K562 (cell line): ENCODE measurements around the gene RAB3GAP2. TPM values are rescaled to one million over a fixed set of nuclear protein-coding genes. Genes with fewer than 3 reads are reported as not detected.

ENCODE experiments used
- ATAC-seq: fragments of 200-7000 bp; cut with Tn5 transposase; 3 replicates; pipeline ENCODE4 v1.9.1; 2020; ENCODE audit warnings: moderate library complexity
- BruUV-seq: library from RNA; stranded (reverse); fragments of 400-500 nt; replicated peaks from 2 replicates; lab custom pipeline; 2021; lab: Mats Ljungman, UMichigan
- CTCF ChIA-PET: fragments of 300-600 bp; formaldehyde crosslinking; extraction: SDS; loops from one replicate; lab custom pipeline; 2021; ENCODE audit warnings: low intra/inter-chr PET ratio; lab: Yijun Ruan, JAX
- POLR2A ChIA-PET: fragments of 300-600, 350-650 bp; sonication (Branson Sonifier 250); formaldehyde crosslinking; extraction: SDS; loops from one replicate; lab custom pipeline; 2021; ENCODE audit warnings: antibody characterized with exemption, inconsistent platforms; lab: Yijun Ruan, JAX
- DNase-seq, 4 experiments: peaks; one replicate each; pipeline versions ENCODE4 v3.0.0 to v3.0.0-alpha.2; 2011 to 2018; ENCODE audit warnings: low spot score in 3 of 4, mixed read lengths in 3 of 4; ENCODE audit errors: extremely low read depth in 1 of 4
- FAIRE-seq: peaks from 2 replicates; lab custom pipeline; 2011; peaks lifted over from hg19 to GRCh38; lab: Jason Lieb, UNC
- H2AFZ ChIP-seq: 2 replicates; pipeline ENCODE4 v1.6.0; 2011; ENCODE audit warnings: low read depth, low read length, control low read depth, inconsistent platforms
- H3K27ac ChIP-seq: fragments of 200-600 bp; 3 replicates; pipeline ENCODE4 v1.8.0; 2011; ENCODE audit warnings: low read depth, mild to moderate bottlenecking, control low read depth, inconsistent platforms, low read length, moderate library complexity, mixed read lengths; ENCODE audit errors: extremely low read depth
- H3K27me3 ChIP-seq, 2 experiments: fragments of 300-600 bp in 1 of 2; 2 replicates in 1 of 2; 3 replicates in 1 of 2; pipeline versions ENCODE4 v1.6.0 to v1.8.0; 2011; ENCODE audit warnings: inconsistent platforms in 2 of 2, low read length in 2 of 2, mild to moderate bottlenecking in 1 of 2, mixed read lengths in 1 of 2, moderate library complexity in 1 of 2; ENCODE audit not compliant: control insufficient read depth in 2 of 2, insufficient read depth in 2 of 2
- H3K36me3 ChIP-seq: fragments of 300-600 bp; 3 replicates; pipeline ENCODE4 v1.8.0; 2011; ENCODE audit warnings: mild to moderate bottlenecking, low read length, inconsistent platforms; ENCODE audit not compliant: control insufficient read depth, insufficient read depth
- H3K4me1 ChIP-seq, 2 experiments: fragments of 200-600 bp in 1 of 2; replicated peaks in 1 of 2; 2 replicates in 1 of 2; 3 replicates in 1 of 2; pipeline versions ENCODE4 v1.5.1 to v1.8.0; 2011; ENCODE audit warnings: inconsistent platforms in 2 of 2, low read length in 2 of 2, mild to moderate bottlenecking in 1 of 2, mixed read lengths in 1 of 2, moderate library complexity in 1 of 2; ENCODE audit not compliant: control insufficient read depth in 2 of 2, insufficient read depth in 2 of 2
- H3K4me2 ChIP-seq: 2 replicates; pipeline ENCODE4 v1.6.1; 2011; ENCODE audit warnings: low read length, control low read depth, inconsistent platforms, mixed read lengths; ENCODE audit not compliant: insufficient read depth
- H3K4me3 ChIP-seq: fragments of 200-600 bp; sonication (generic), shearing (Covaris generic); 2 replicates; pipeline ENCODE4 v1.5.1; 2016; ENCODE audit warnings: control low read depth, inconsistent platforms
- H3K79me2 ChIP-seq: fragments of 200-600 bp; 3 replicates; pipeline ENCODE4 v1.8.0; 2011; ENCODE audit warnings: low read length, inconsistent platforms; ENCODE audit not compliant: control insufficient read depth, insufficient read depth
- H3K9ac ChIP-seq, 2 experiments: 2 replicates each; pipeline versions ENCODE4 v1.6.0 to v1.6.1; 2011; ENCODE audit warnings: low read depth in 2 of 2, low read length in 2 of 2, control low read depth in 1 of 2, inconsistent platforms in 1 of 2, mild to moderate bottlenecking in 1 of 2, mixed read lengths in 1 of 2; ENCODE audit not compliant: insufficient read depth in 1 of 2
- H3K9me1 ChIP-seq: one replicate; pipeline ENCODE4 v1.6.0; 2011; ENCODE audit warnings: inconsistent platforms, mild to moderate bottlenecking, low read length, moderate library complexity; ENCODE audit not compliant: control insufficient read depth, insufficient read depth
- H3K9me3 ChIP-seq: replicated peaks from 2 replicates; pipeline ENCODE4 v1.5.1; 2011; ENCODE audit warnings: low read depth, low read length, inconsistent platforms; ENCODE audit not compliant: control insufficient read depth, insufficient read depth
- H4K20me1 ChIP-seq: replicated peaks from 2 replicates; pipeline ENCODE4 v1.6.1; 2011; ENCODE audit warnings: low read length, inconsistent platforms, mixed read lengths; ENCODE audit not compliant: control insufficient read depth, insufficient read depth
- BRCA1 ChIP-seq, 2 experiments: fragments of 450-650 bp in 1 of 2; sonication (generic) in 1 of 2; formaldehyde crosslinking in 1 of 2; IDR thresholded peaks; 2 replicates each; pipeline versions ENCODE4 v1.5.0 to v1.6.1; 2017 to 2020; ENCODE audit warnings: mild to moderate bottlenecking in 1 of 2, missing genetic modification reagents in 1 of 2
- EP400 ChIP-seq: fragments of 450-650 bp; IDR thresholded peaks from 2 replicates; pipeline ENCODE4 v1.6.1; 2017; ENCODE audit warnings: antibody characterized with exemption, mild to moderate bottlenecking, moderate library complexity
- FIP1L1 ChIP-seq: fragments of 200-400 bp; formaldehyde crosslinking; IDR thresholded peaks from 2 replicates; pipeline ENCODE4 v1.6.1; 2018; ENCODE audit warnings: mild to moderate bottlenecking, low read depth, low read length; ENCODE audit not compliant: poor library complexity, severe bottlenecking
- HSF4 ChIP-seq: fragments of 250-450 bp; sonication (Bioruptor Pico); IDR thresholded peaks from 2 replicates; pipeline ENCODE4 v2.1.2; 2022; ENCODE audit warnings: mild to moderate bottlenecking, moderate library complexity, borderline replicate concordance
- KLF10 ChIP-seq: fragments of 250-450 bp; sonication (Bioruptor Pico); IDR thresholded peaks from 2 replicates; pipeline ENCODE4 v1.6.1; 2021; ENCODE audit warnings: matching md5 sums
- KLF16 ChIP-seq: IDR thresholded peaks from 2 replicates; pipeline ENCODE4 v1.6.1; 2016; ENCODE audit warnings: antibody characterized with exemption
- NCOA1 ChIP-seq: fragments of 450-650 bp; IDR thresholded peaks from 2 replicates; pipeline ENCODE4 v1.6.1; 2016; ENCODE audit warnings: low read depth
- NFE2L1 ChIP-seq: fragments of 450-650 bp; IDR thresholded peaks from 2 replicates; pipeline ENCODE4 v1.6.1; 2016; ENCODE audit warnings: missing genetic modification characterization, low read depth, mild to moderate bottlenecking, missing compliant biosample characterization, moderate library complexity, borderline replicate concordance
- NR2C2 ChIP-seq, 2 experiments: fragments of 200-800 bp in 1 of 2; sonication (Bioruptor generic) in 1 of 2; sonication (generic) in 1 of 2; formaldehyde crosslinking in 1 of 2; IDR thresholded peaks; 2 replicates each; pipeline versions ENCODE4 v1.6.1 to v1.8.0; 2016 to 2022; ENCODE audit warnings: mild to moderate bottlenecking in 1 of 2, missing compliant biosample characterization in 1 of 2, missing genetic modification characterization in 1 of 2, missing genetic modification reagents in 1 of 2
- PPARD ChIP-seq: fragments of 250-450 bp; sonication (Bioruptor Pico); IDR thresholded peaks from 2 replicates; pipeline ENCODE4 v1.8.0; 2022; ENCODE audit warnings: inconsistent platforms, mild to moderate bottlenecking, moderate library complexity
- SMC3 ChIP-seq: conservative IDR thresholded peaks from 2 replicates; pipeline ENCODE4 v1.6.1; 2011; ENCODE audit warnings: low read depth, low read length, improper control_type of control experiment; ENCODE audit not compliant: insufficient read depth
- SRSF3 ChIP-seq: fragments of 200-400 bp; formaldehyde crosslinking; IDR thresholded peaks from 2 replicates; pipeline ENCODE4 v1.6.1; 2016; ENCODE audit warnings: mild to moderate bottlenecking, low read length, moderate library complexity; ENCODE audit not compliant: insufficient read depth
- THRAP3 ChIP-seq: fragments of 450-650 bp; IDR thresholded peaks from 2 replicates; pipeline ENCODE4 v1.6.1; 2016; ENCODE audit warnings: mild to moderate bottlenecking, inconsistent platforms, borderline replicate concordance
- TSC22D4 ChIP-seq: fragments of 450-650 bp; IDR thresholded peaks from 2 replicates; pipeline ENCODE4 v1.6.1; 2016; ENCODE audit warnings: missing genetic modification characterization, missing biosample characterization, control low read depth
- ZBTB2 ChIP-seq: fragments of 450-650 bp; IDR thresholded peaks from 2 replicates; pipeline ENCODE4 v1.6.1; 2016; ENCODE audit warnings: antibody characterized with exemption
- ZNF41 ChIP-seq: fragments of 250-450 bp; sonication (Bioruptor Pico); conservative IDR thresholded peaks from 2 replicates; pipeline ENCODE4 v1.4.0; 2020; ENCODE audit warnings: mild to moderate bottlenecking
- ZNF830 ChIP-seq: fragments of 250-450 bp; sonication (Bioruptor Pico); IDR thresholded peaks from 2 replicates; pipeline ENCODE4 v1.5.0; 2021; ENCODE audit warnings: mild to moderate bottlenecking
- WGBS: fragments of 100-300 bp; shearing (Covaris generic); methylation state at CpG from one replicate; pipeline ENCODE4 v1.1.6; 2016; ENCODE audit warnings: low coverage, mixed read lengths; ENCODE audit not compliant: insufficient coverage; ENCODE audit errors: missing lambda C conversion rate; 5-methylcytosine and 5-hydroxymethylcytosine counted together
- in situ Hi-C: fragments of 300-500 bp; cut with MboI; formaldehyde crosslinking; loops from 4 replicates; pipeline ENCODE4 v1.15.0; 2018; ENCODE audit warnings: inconsistent platforms, mixed read lengths
- intact Hi-C: fragments of 100-400 bp; cut with micrococcal nuclease; formaldehyde crosslinking; loops from 2 replicates; pipeline ENCODE4 v1.14.2; 2022
- polyA plus RNA-seq, 8 experiments: library from polyadenylated mRNA; depleted of rRNA in 4 of 8; stranded (reverse) in 5 of 8; unstranded in 3 of 8; fragments of >200 nt; fragmentation: Nextera tagmentation in 2 of 8; fragmentation: Illumina TruSeq in 1 of 8; extraction: Ambion mirVana in 2 of 8; extraction: Trizol in 1 of 8; gene quantifications; 2 replicates each; pipeline versions ENCODE4 v1.2.1 to v1.2.3, GENCODE V29; 2011 to 2014; ENCODE audit warnings: inconsistent platforms in 1 of 8, missing spikeins in 1 of 8
- total RNA-seq, 7 experiments: library from RNA; depleted of rRNA in 6 of 7; stranded (reverse); fragments of >200 nt in 6 of 7; fragmentation: Illumina TruSeq in 2 of 7; extraction: Trizol in 2 of 7; gene quantifications; 2 replicates each; pipeline versions ENCODE4 v1.2.1 to v1.2.3, GENCODE V29; 2011 to 2021; ENCODE audit warnings: low replicate concordance in 1 of 7
- TF ChIP-seq, protein P1 (sequence below), 2 experiments: fragments of 450-650 bp; conservative IDR thresholded peaks; 2 replicates each; pipeline ENCODE4 v1.6.1; 2017; ENCODE audit warnings: mild to moderate bottlenecking in 2 of 2, moderate library complexity in 2 of 2

The RAB3GAP2 gene
- total and polyA plus RNA-seq, 9 of the 15 experiments (the other 6 are each of a cell fraction or from before 2014, with no cell fraction given) = 14.1 to 69.1 (median 32.2) TPM

DNA sequence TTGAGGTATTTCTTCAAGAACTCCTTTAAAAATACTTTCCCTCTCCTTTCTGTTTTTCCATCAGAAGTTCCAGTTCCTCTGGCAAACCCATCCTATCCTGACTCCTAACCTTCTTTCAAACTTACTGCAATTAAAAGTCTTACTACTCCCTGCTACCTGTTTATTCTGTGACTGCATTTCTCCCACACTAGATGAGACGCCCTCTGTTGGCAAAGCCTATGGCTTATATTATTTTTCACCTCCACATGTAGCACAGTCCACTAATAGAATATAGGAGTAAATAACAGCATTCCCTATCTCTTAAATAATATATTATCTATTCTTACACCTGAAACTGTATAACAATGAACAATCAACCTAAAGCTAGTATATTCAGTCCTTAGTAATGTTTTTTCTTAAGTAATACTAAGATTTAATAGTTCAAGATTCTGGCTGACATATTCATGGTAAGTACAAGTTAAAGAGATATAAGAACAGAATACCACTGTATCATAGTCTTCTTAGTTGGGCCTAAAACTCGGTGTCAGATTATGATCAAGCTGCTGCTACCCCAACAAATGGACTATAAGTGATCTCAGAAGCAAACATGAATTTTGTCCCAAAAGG, 54.8 kb downstream of the RAB3GAP2 start:
- peak in 2 of 4 experiments; percentile 42 to 49 for DNase-seq
- peaks cover 0 to 9% of the 10 kb centered on the region in 2 experiments; a peak in 1 of 5 replicates for H3K4me1 ChIP-seq
- ATAC-seq = peak; percentile 76
- no peaks in the 10 kb centered on the region for H3K27me3 ChIP-seq
- peaks cover 22% of the 10 kb centered on the region for H3K79me2 ChIP-seq
- no TSS peak for BruUV-seq
- intact Hi-C loops (loop anchor here (2.0 to 5.0 kb wide), 2 partner anchors 341 to 380 kb away; no protein-coding TSS in a partner anchor), in situ Hi-C loops (no loop called here)
- H3K4me3 ChIP-seq = no peak overlapping the region
- ChIA-PET POLR2A (interaction anchor here (0.8 to 1.1 kb wide), 2 partner anchors 10 to 18 kb away, joined by 3 to 4 read pairs; no protein-coding TSS in a partner anchor), CTCF (interaction anchor here (0.6 to 2.2 kb wide), 4 partner anchors 227 to 559 kb away, joined by 3 to 7 read pairs (median 5); no protein-coding TSS in a partner anchor)
- no peaks in the 10 kb centered on the region for H3K9me1 ChIP-seq
- 8% methylated on average over 2 of the region's 2 CpGs for WGBS
- H2AFZ ChIP-seq = no peak overlapping the region
- FAIRE-seq = peak; percentile 51
- no peaks in the 10 kb centered on the region for H4K20me1 ChIP-seq
- H3K4me2 ChIP-seq = no peak overlapping the region
- H3K9ac ChIP-seq = no peak overlapping the region
- no peaks in the 10 kb centered on the region for H3K9me3 ChIP-seq
- no peak overlapping the region for H3K27ac ChIP-seq
- H3K36me3 ChIP-seq = peaks cover 8% of the 10 kb centered on the region; the same call in 2 of the 3 replicates
- TF ChIP-seq NFE2L1 = no peak
- TF ChIP-seq, protein P1, sequence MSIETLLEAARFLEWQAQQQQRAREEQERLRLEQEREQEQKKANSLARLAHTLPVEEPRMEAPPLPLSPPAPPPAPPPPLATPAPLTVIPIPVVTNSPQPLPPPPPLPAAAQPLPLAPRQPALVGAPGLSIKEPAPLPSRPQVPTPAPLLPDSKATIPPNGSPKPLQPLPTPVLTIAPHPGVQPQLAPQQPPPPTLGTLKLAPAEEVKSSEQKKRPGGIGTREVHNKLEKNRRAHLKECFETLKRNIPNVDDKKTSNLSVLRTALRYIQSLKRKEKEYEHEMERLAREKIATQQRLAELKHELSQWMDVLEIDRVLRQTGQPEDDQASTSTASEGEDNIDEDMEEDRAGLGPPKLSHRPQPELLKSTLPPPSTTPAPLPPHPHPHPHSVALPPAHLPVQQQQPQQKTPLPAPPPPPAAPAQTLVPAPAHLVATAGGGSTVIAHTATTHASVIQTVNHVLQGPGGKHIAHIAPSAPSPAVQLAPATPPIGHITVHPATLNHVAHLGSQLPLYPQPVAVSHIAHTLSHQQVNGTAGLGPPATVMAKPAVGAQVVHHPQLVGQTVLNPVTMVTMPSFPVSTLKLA (conservative IDR thresholded peaks at IDR 0.05) = 0 out of 4 replicates have a peak, but pooled peaks of 1 of the 2 experiments have one; percentile 17
- peak; percentile 11; the same call in 1 of the 2 replicates for TF ChIP-seq KLF16
- no peak for TF ChIP-seq ZNF41 (CRISPR knock-in tag)
- TF ChIP-seq NCOA1 = no peak
- no peak for TF ChIP-seq HSF4 (CRISPR knock-in tag)
- 0 out of 2 replicates have a peak, but pooled peaks have one; percentile 19 for TF ChIP-seq EP400
- no peak for TF ChIP-seq NR2C2 (CRISPR knock-in tag; IDR thresholded peaks at IDR 0.05)
- no peak for TF ChIP-seq NR2C2 (tag; IDR thresholded peaks at IDR 0.05)
- TF ChIP-seq KLF10 (CRISPR knock-in tag) = no peak
- TF ChIP-seq PPARD = no peak
- no peak for TF ChIP-seq SRSF3
- TF ChIP-seq TSC22D4 (tag) = no peak
- 0 out of 2 replicates have a peak, but pooled peaks have one; percentile 18 for TF ChIP-seq THRAP3
- no peak for TF ChIP-seq ZNF830 (CRISPR knock-in tag)
- TF ChIP-seq BRCA1 (IDR thresholded peaks at IDR 0.05) = no peak
- TF ChIP-seq BRCA1 (CRISPR knock-in tag; IDR thresholded peaks at IDR 0.05) = no peak
- peak; percentile 28; the same call in 1 of the 2 replicates for TF ChIP-seq SMC3
- TF ChIP-seq FIP1L1 = no peak
- no peak for TF ChIP-seq ZBTB2
